Measurements from ENCODE around the gene PDE8A. TPM values are rescaled to one million over a fixed set of nuclear protein-coding genes. Genes with fewer than 3 reads are reported as not detected.
"Not testable (repeated sequence)": the region's sequence is repeated elsewhere in the genome, so short reads cannot be mapped to it uniquely, and the experiment has no call there.

The PDE8A gene
- polyA plus RNA-seq, 1 experiment = 48.4 TPM

- POLR2A ChIA-PET = no interaction called here
- DNase-seq (ENCODE audit: low read depth, low spot score) = no peak
- Histone ChIP-seq H3K9me3 (ENCODE audit: control insufficient read depth, insufficient read depth, low read length) (peaks cover 27% of the 10 kb centered on the region), H3K4me3 (ENCODE audit: low read depth, low read length) (no peak overlapping the region), H3K27me3 (ENCODE audit: control insufficient read depth, insufficient read depth, low read length) (no peaks in the 10 kb centered on the region), H3K27ac (ENCODE audit: low read depth, low read length) (no peak overlapping the region)
- TF ChIP-seq CTCF (IDR thresholded peaks at IDR 0.05; ENCODE audit: low read depth, low read length) = no peak
- CTCF ChIA-PET = no interaction called here
Observed at GRCh38 chr15:85174521-85174920, 192.9 kb downstream of the PDE8A start.

GRCh38 chr15:85177042-85177515, 195.4 kb downstream of the PDE8A start:
- peak; percentile 48 for DNase-seq (ENCODE audit: low read depth, low spot score)
- Histone ChIP-seq H3K27ac (ENCODE audit: low read depth, low read length) (peak overlapping the region; percentile 39), H3K9me3 (ENCODE audit: control insufficient read depth, insufficient read depth, low read length) (peaks cover 14% of the 10 kb centered on the region)
- CTCF ChIA-PET = interaction anchor here (0.6 to 0.9 kb wide), 2 partner anchors 8 to 220 kb away, joined by 3 read pairs; no protein-coding TSS in a partner anchor
- POLR2A ChIA-PET; H3K27me3 ChIP-seq (ENCODE audit: control insufficient read depth, insufficient read depth, low read length); H3K4me3 ChIP-seq (ENCODE audit: low read depth, low read length): not testable (repeated sequence)

GRCh38 chr15:85178308-85178707, 196.7 kb downstream of the PDE8A start:
- H3K4me3 ChIP-seq (ENCODE audit: low read depth, low read length) = no peak overlapping the region
- H3K9me3 ChIP-seq (ENCODE audit: control insufficient read depth, insufficient read depth, low read length) = peaks cover 4% of the 10 kb centered on the region; the same call in 1 of the 2 replicates
- ChIA-PET CTCF (no interaction called here), POLR2A (no interaction called here)
- H3K27ac ChIP-seq (ENCODE audit: low read depth, low read length) = no peak overlapping the region
- peaks cover 5% of the 10 kb centered on the region for H3K27me3 ChIP-seq (ENCODE audit: control insufficient read depth, insufficient read depth, low read length)
- TF ChIP-seq CTCF (IDR thresholded peaks at IDR 0.05; ENCODE audit: low read depth, low read length) = no peak
- DNase-seq (ENCODE audit: low read depth, low spot score) = no peak

GRCh38 chr15:85179700-85180099, 198.0 kb downstream of the PDE8A start:
- H3K9me3 ChIP-seq (ENCODE audit: control insufficient read depth, insufficient read depth, low read length) = no peaks in the 10 kb centered on the region
- no peak overlapping the region for H3K4me3 ChIP-seq (ENCODE audit: low read depth, low read length)
- no peak for DNase-seq (ENCODE audit: low read depth, low spot score)
- H3K27me3 ChIP-seq (ENCODE audit: control insufficient read depth, insufficient read depth, low read length) = peaks cover 5% of the 10 kb centered on the region
- ChIA-PET POLR2A (no interaction called here), CTCF (no interaction called here)
- no peak for TF ChIP-seq CTCF (IDR thresholded peaks at IDR 0.05; ENCODE audit: low read depth, low read length)
- no peak overlapping the region for H3K27ac ChIP-seq (ENCODE audit: low read depth, low read length)

GRCh38 chr15:85185350-85185749, 203.7 kb downstream of the PDE8A start:
- H3K27ac ChIP-seq (ENCODE audit: low read depth, low read length); CTCF ChIA-PET; H3K27me3 ChIP-seq (ENCODE audit: control insufficient read depth, insufficient read depth, low read length); H3K9me3 ChIP-seq (ENCODE audit: control insufficient read depth, insufficient read depth, low read length); DNase-seq (ENCODE audit: low read depth, low spot score); H3K4me3 ChIP-seq (ENCODE audit: low read depth, low read length): not testable (repeated sequence)
- POLR2A ChIA-PET = interaction anchor here (0.6 kb wide), 1 partner anchor 547 kb away, joined by 3 read pairs; no protein-coding TSS in a partner anchor

- H3K27ac ChIP-seq (ENCODE audit: low read depth, low read length); H3K27me3 ChIP-seq (ENCODE audit: control insufficient read depth, insufficient read depth, low read length); CTCF ChIA-PET; H3K4me3 ChIP-seq (ENCODE audit: low read depth, low read length); H3K9me3 ChIP-seq (ENCODE audit: control insufficient read depth, insufficient read depth, low read length); DNase-seq (ENCODE audit: low read depth, low spot score); POLR2A ChIA-PET: not testable (repeated sequence)
Observed at GRCh38 chr15:85188171-85188577, 206.5 kb downstream of the PDE8A start.

Small RNAs within 50 kb of the gene (small RNA-seq; reads per million reads assigned to genes)
- not detected for gene AC044860.2 (ENCODE audit: insufficient read length, low read depth)
- gene RNU6-339P (ENCODE audit: insufficient read length, low read depth) = not detected
- gene RNU6-796P (ENCODE audit: insufficient read length, low read depth) = not detected

Other genes starting within 250 kb of the PDE8A start
- 6.2 and 6.9 TPM in 2 replicates for gene ZNF592, start 233.3 kb upstream of the PDE8A start, polyA plus RNA-seq (2011; rRNA removed)
- gene ALPK3, start 164.5 kb upstream of the PDE8A start, polyA plus RNA-seq (2011; rRNA removed) = 0.04 and 0.09 TPM in 2 replicates
- gene SLC28A1, start 97.2 kb upstream of the PDE8A start, polyA plus RNA-seq (2011; rRNA removed) = not detected in 2 replicates